Endothelial cell of umbilical vein (primary cell): Measurements from ENCODE around the gene PAN3. TPM values are rescaled to one million over a fixed set of nuclear protein-coding genes. Genes with fewer than 3 reads are reported as not detected.

Experiments used
- BruUV-seq: library from RNA; stranded (reverse); fragments of 400-500 nt; replicated peaks from 2 replicates; lab custom pipeline; 2021; lab: Mats Ljungman, UMichigan
- CTCF ChIA-PET: fragments of 300-600, 350-600 bp; sonication (Branson Sonifier 250); formaldehyde crosslinking; loops from one replicate; lab custom pipeline; 2021; ENCODE audit warnings: antibody characterized with exemption, inconsistent platforms; lab: Charles Lee
- POLR2A ChIA-PET: fragments of 300-600, 350-600 bp; sonication (Branson Sonifier 250); formaldehyde crosslinking; loops from one replicate; lab custom pipeline; 2021; ENCODE audit warnings: antibody characterized with exemption, inconsistent platforms; lab: Charles Lee
- DNase-seq: peaks from one replicate; pipeline ENCODE4 v3.0.0-alpha.2; 2011; ENCODE audit warnings: low read depth, low spot score
- FAIRE-seq: peaks from 2 replicates; lab custom pipeline; 2011; peaks lifted over from hg19 to GRCh38; lab: Jason Lieb, UNC
- H2AFZ ChIP-seq: 2 replicates; pipeline ENCODE4 v1.6.0; 2012; ENCODE audit warnings: low read depth, low read length, control low read depth, inconsistent platforms
- H3K27ac ChIP-seq: 2 replicates; pipeline ENCODE4 v1.5.1; 2011; ENCODE audit warnings: low read depth, mild to moderate bottlenecking, control low read depth, low read length, moderate library complexity; ENCODE audit not compliant: insufficient read depth
- H3K27me3 ChIP-seq, 2 experiments: 2 replicates each; pipeline versions ENCODE4 v1.6.0 to v1.6.1; 2011; ENCODE audit warnings: low read length in 2 of 2, mixed read lengths in 1 of 2; ENCODE audit not compliant: control insufficient read depth in 2 of 2, insufficient read depth in 2 of 2
- H3K36me3 ChIP-seq, 2 experiments: 2 replicates in 1 of 2; 3 replicates in 1 of 2; pipeline ENCODE4 v1.5.1; 2011; ENCODE audit warnings: low read length in 2 of 2, mild to moderate bottlenecking in 1 of 2, moderate library complexity in 1 of 2; ENCODE audit not compliant: control insufficient read depth in 2 of 2, insufficient read depth in 2 of 2; ENCODE audit errors: extremely low read depth in 1 of 2
- H3K4me1 ChIP-seq: 3 replicates; pipeline ENCODE4 v1.5.1; 2011; ENCODE audit warnings: mild to moderate bottlenecking, low read length; ENCODE audit not compliant: control insufficient read depth, insufficient read depth; ENCODE audit errors: extremely low read depth
- H3K4me2 ChIP-seq: 2 replicates; pipeline ENCODE4 v1.6.1; 2011; ENCODE audit warnings: low read length, control low read depth, mixed read lengths; ENCODE audit not compliant: insufficient read depth
- H3K4me3 ChIP-seq, 3 experiments: fragments of 200-600 bp in 1 of 3; sonication (generic), shearing (Covaris generic) in 1 of 3; replicated peaks in 1 of 3; 2 replicates each; pipeline ENCODE4 v1.5.1; 2011 to 2016; ENCODE audit warnings: control low read depth in 3 of 3, low read length in 3 of 3, mild to moderate bottlenecking in 2 of 3, inconsistent platforms in 1 of 3, low read depth in 1 of 3, moderate library complexity in 1 of 3; ENCODE audit not compliant: insufficient read depth in 1 of 3
- H3K79me2 ChIP-seq: 2 replicates; pipeline ENCODE4 v1.6.0; 2012; ENCODE audit warnings: low read length, inconsistent platforms; ENCODE audit not compliant: control insufficient read depth, insufficient read depth
- H3K9ac ChIP-seq: replicated peaks from 2 replicates; pipeline ENCODE3; 2011; ENCODE audit warnings: low read length, control low read depth; ENCODE audit not compliant: insufficient read depth; ENCODE audit errors: extremely low read depth
- H3K9me1 ChIP-seq: replicated peaks from 3 replicates; pipeline ENCODE4 v1.6.0; 2011; ENCODE audit warnings: mild to moderate bottlenecking, low read length; ENCODE audit not compliant: control insufficient read depth, insufficient read depth; ENCODE audit errors: extremely low read depth
- H3K9me3 ChIP-seq: replicated peaks from 2 replicates; pipeline ENCODE4 v1.5.1; 2012; ENCODE audit warnings: low read length, inconsistent platforms; ENCODE audit not compliant: control insufficient read depth, insufficient read depth
- H4K20me1 ChIP-seq: replicated peaks from 2 replicates; pipeline ENCODE3; 2011; ENCODE audit warnings: mild to moderate bottlenecking, low read length; ENCODE audit not compliant: control insufficient read depth, insufficient read depth; ENCODE audit errors: extremely low read depth
- CTCF ChIP-seq, 2 donors: IDR thresholded peaks; 1 replicate in 1 of 2; 2 replicates in 1 of 2; pipeline ENCODE4 v1.5.1; 2011; ENCODE audit warnings: low read length in 2 of 2, mild to moderate bottlenecking in 2 of 2, moderate library complexity in 2 of 2, control low read depth in 1 of 2, inconsistent platforms in 1 of 2, low read depth in 1 of 2; ENCODE audit not compliant: insufficient read depth in 1 of 2; ENCODE audit errors: extremely low read depth in 1 of 2
- EZH2 ChIP-seq: IDR thresholded peaks from 2 replicates; pipeline ENCODE4 v1.6.1; 2012; ENCODE audit warnings: borderline replicate concordance, low read depth, mild to moderate bottlenecking, moderate library complexity, low read length, inconsistent platforms; ENCODE audit not compliant: severe bottlenecking
- FOS ChIP-seq: IDR thresholded peaks from 2 replicates; pipeline ENCODE4 v1.6.1; 2011; ENCODE audit warnings: mild to moderate bottlenecking, low read length, moderate library complexity, borderline replicate concordance; ENCODE audit not compliant: insufficient read depth
- GATA2 ChIP-seq: IDR thresholded peaks from 2 replicates; pipeline ENCODE4 v1.7.0; 2011; ENCODE audit warnings: low read depth, mild to moderate bottlenecking, moderate library complexity, mixed read lengths, low read length; ENCODE audit not compliant: insufficient read length, insufficient read depth
- JUN ChIP-seq: IDR thresholded peaks from 2 replicates; pipeline ENCODE4 v1.6.1; 2011; ENCODE audit warnings: borderline replicate concordance, low read depth; ENCODE audit not compliant: insufficient read length, insufficient read depth
- MAX ChIP-seq: IDR thresholded peaks from 2 replicates; pipeline ENCODE4 v1.6.1; 2011; ENCODE audit not compliant: insufficient read depth, insufficient read length
- MYC ChIP-seq: IDR thresholded peaks from one replicate; pipeline ENCODE4 v1.6.1; 2011; ENCODE audit warnings: mild to moderate bottlenecking, low read depth, low read length
- POLR2A ChIP-seq: IDR thresholded peaks from 2 replicates; pipeline ENCODE4 v1.6.1; 2012; ENCODE audit warnings: low read depth, mild to moderate bottlenecking, control low read depth, low read length
- POLR2AphosphoS5 ChIP-seq: IDR thresholded peaks from 2 replicates; pipeline ENCODE4 v1.6.1; 2012; ENCODE audit warnings: low read depth, mild to moderate bottlenecking, control low read depth, low read length, moderate library complexity; ENCODE audit not compliant: insufficient read depth
- dilution Hi-C: fragments of 300-500 bp; cut with MboI; formaldehyde crosslinking; loops from one replicate; pipeline ENCODE4 v1.15.0; 2019; ENCODE audit warnings: low sequenced_read_pairs; ENCODE audit not compliant: extremely low pct_ligation_motif_present
- intact Hi-C: fragments of 100-400 bp; cut with micrococcal nuclease; formaldehyde crosslinking; loops from one replicate; pipeline ENCODE4 v1.10.0; 2022
- polyA plus RNA-seq, 4 experiments: library from polyadenylated mRNA; depleted of rRNA in 3 of 4; stranded (reverse) in 3 of 4; unstranded in 1 of 4; fragments of >200 nt; gene quantifications; 2 replicates each; pipeline versions ENCODE4 v1.2.1 to v1.2.3, GENCODE V29; 2011 to 2012; ENCODE audit warnings: missing spikeins in 1 of 4
- total RNA-seq: library from RNA; stranded (reverse); gene quantifications from 2 replicates; pipeline ENCODE4 v1.2.3, GENCODE V29; 2021

PAN3 gene
- total and polyA plus RNA-seq, 2 donors (not counting 3 experiments of a cell fraction or from before 2014, with no cell fraction given): 8.5 to 31.9 TPM

- Histone ChIP-seq H3K4me3 (no peak overlapping the region), H3K4me1 (peaks cover 45% of the 10 kb centered on the region), H3K36me3 (peaks cover 2 to 4% of the 10 kb centered on the region in 2 experiments), H4K20me1 (no peaks in the 10 kb centered on the region), H3K27me3 (no peaks in the 10 kb centered on the region), H3K79me2 (no peaks in the 10 kb centered on the region), H3K9ac (peak overlapping the region; percentile 28), H3K4me2 (peak overlapping the region; percentile 77), H2AFZ (peak overlapping the region; percentile 27), H3K27ac (peak overlapping the region; percentile 86), H3K9me3 (no peaks in the 10 kb centered on the region), H3K9me1 (no peaks in the 10 kb centered on the region)
- BruUV-seq: no TSS peak
- DNase-seq (peak; percentile 40), FAIRE-seq (no peak)
- CTCF ChIA-PET: interaction anchor here (0.6 to 3.3 kb wide), 11 partner anchors 7 to 494 kb away, joined by 3 to 28 read pairs (median 5); partner anchors contain the start of gene FLT1
- intact Hi-C loops (no loop called here), dilution Hi-C loops (loop anchor here (25.0 kb wide), 1 partner anchor 165 kb away; the partner anchor contains the start of gene FLT1)
- POLR2A ChIA-PET: no interaction called here
- no peak for TF ChIP-seq MYC
- TF ChIP-seq JUN: no peak
- TF ChIP-seq FOS: peak; percentile 14
- no peak for TF ChIP-seq CTCF (IDR thresholded peaks at IDR 0.05; ENCODE audit: extremely low read depth in 1 of 2, insufficient read depth in 1 of 2, low read depth in 1 of 2, low read length in 2 of 2)
- TF ChIP-seq POLR2AphosphoS5: no peak
- no peak for TF ChIP-seq MAX
- TF ChIP-seq GATA2: peak; percentile 90
- TF ChIP-seq EZH2: no peak
- TF ChIP-seq POLR2A: no peak
Measured at GRCh38 chr13:28322256-28322905, 184.0 kb downstream of the PAN3 start.
